Measurements from ENCODE around the gene KCNC1. TPM values are rescaled to one million over a fixed set of nuclear protein-coding genes. Genes with fewer than 3 reads are reported as not detected.

KCNC1 gene
- total RNA-seq, 4 donors from 2014 or later: not detected

DNA sequence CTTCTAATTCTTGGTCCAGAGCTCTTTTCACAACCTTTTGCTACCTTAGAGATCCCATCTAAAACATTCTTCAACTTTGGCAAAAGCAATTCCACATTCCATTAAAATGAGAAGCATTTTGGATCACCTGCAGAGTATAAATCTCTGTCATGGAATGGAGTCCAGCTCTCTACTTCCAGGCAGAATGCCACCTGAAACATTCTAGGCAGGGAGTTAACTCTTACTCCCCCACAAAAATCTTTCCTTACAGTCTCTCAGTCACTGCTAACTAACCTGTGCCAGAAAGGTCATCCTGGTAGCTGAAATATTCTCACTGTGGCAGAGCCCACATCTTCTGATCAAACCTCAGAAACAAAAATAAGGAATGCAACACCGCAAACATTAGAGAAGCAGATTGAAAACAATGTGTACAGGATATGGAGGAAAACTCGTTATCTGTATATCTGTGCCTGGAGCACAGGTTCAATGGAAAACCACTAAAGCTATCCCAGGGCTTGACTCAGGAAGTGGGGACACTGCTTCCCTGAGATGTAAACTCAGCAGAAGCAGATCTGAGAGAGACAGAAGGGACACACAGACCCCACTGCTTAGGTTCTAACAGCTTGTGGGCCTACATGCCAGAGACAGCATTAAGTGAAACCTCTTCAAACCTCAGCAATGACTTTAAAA is 78.9 kb downstream of the KCNC1 start:
- Histone ChIP-seq H3K4me1 (peaks cover 45% of the 10 kb centered on the region), H3K4me3 (no peak overlapping the region), H3K36me3 (no peaks in the 10 kb centered on the region), H3K9me3 (no peaks in the 10 kb centered on the region), H3K27me3 (no peaks in the 10 kb centered on the region), H3K27ac (no peak overlapping the region)
- no peak for TF ChIP-seq EP300 (IDR thresholded peaks at IDR 0.05)
- TF ChIP-seq POLR2A (IDR thresholded peaks at IDR 0.05): no peak
- no peak for TF ChIP-seq POLR2AphosphoS5 (IDR thresholded peaks at IDR 0.05)
- TF ChIP-seq, protein P1, sequence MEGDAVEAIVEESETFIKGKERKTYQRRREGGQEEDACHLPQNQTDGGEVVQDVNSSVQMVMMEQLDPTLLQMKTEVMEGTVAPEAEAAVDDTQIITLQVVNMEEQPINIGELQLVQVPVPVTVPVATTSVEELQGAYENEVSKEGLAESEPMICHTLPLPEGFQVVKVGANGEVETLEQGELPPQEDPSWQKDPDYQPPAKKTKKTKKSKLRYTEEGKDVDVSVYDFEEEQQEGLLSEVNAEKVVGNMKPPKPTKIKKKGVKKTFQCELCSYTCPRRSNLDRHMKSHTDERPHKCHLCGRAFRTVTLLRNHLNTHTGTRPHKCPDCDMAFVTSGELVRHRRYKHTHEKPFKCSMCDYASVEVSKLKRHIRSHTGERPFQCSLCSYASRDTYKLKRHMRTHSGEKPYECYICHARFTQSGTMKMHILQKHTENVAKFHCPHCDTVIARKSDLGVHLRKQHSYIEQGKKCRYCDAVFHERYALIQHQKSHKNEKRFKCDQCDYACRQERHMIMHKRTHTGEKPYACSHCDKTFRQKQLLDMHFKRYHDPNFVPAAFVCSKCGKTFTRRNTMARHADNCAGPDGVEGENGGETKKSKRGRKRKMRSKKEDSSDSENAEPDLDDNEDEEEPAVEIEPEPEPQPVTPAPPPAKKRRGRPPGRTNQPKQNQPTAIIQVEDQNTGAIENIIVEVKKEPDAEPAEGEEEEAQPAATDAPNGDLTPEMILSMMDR (IDR thresholded peaks at IDR 0.05): no peak
- no peak for DNase-seq (ENCODE audit: low spot score in 2 of 2)
- WGBS: 45% methylated on average over 2 of the region's 2 CpGs

DNA sequence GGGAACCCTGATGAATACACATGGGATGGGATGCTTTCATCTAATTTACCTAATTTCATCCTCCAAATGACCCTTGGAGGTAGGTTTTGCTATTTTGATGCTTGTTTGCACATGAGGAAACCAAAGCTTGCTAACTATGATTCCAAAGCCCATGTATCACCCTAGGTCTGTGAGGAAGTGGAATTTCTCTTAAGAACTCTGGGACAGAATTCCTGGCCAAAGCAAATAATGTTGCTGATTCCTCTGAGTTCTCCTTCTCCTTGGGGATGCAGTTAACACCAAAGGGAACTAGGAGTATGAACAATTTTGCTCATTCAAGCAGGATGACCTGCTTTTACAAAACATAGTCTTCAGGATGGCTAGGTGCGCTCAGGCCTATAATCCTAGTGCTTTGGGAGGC is 80.0 kb downstream of the KCNC1 start:
- TF ChIP-seq, protein P1 (IDR thresholded peaks at IDR 0.05): no peak
- no peak for TF ChIP-seq EP300 (IDR thresholded peaks at IDR 0.05)
- TF ChIP-seq POLR2A (IDR thresholded peaks at IDR 0.05): no peak
- TF ChIP-seq POLR2AphosphoS5 (IDR thresholded peaks at IDR 0.05): no peak
- 100% methylated on average over 1 of the region's 1 CpG for whole genome bisulfite sequencing
- no peak for DNase-seq (ENCODE audit: low spot score in 2 of 2)
- Histone ChIP-seq H3K4me1 (peaks cover 45% of the 10 kb centered on the region), H3K4me3 (no peak overlapping the region), H3K27me3 (no peaks in the 10 kb centered on the region), H3K36me3 (no peaks in the 10 kb centered on the region), H3K9me3 (no peaks in the 10 kb centered on the region), H3K27ac (no peak overlapping the region)

DNA sequence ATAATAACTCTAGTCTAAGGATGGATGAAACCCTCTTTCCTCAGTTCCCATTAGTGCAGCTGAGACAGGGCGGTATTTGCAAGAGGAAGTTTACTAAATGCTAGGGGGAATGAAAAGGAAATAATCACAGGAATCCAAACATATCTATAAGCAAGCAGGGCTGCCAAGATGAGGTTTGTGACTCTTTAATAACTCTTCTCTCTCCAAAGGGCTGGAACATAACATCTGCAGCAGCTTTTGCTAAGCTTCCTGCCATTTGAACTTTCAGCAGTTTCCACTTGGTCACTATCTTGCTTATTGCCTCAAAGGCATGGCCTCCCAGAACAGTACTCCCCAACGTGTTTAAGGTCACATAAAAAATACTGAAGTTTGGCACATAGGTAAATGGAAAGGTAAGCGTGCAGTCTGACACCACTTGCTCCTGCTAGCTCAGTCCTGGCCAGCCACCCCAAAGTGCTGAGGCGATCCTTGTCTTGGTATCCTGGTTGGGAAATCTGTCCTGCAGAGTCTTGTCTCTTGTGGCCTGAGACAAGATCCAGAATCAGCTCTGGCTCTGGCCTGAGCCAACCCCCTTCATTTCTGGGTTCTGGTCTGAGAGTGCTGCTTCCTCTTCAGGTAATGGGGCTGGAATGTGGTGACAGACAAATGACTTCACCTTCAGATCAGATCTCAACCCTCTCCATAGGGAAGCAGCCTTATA is 81.8 kb downstream of the KCNC1 start:
- WGBS: 47% methylated on average over 4 of the region's 4 CpGs
- no peaks in the 10 kb centered on the region for H3K36me3 ChIP-seq
- no peak overlapping the region for H3K27ac ChIP-seq
- DNase-seq (ENCODE audit: low spot score in 2 of 2): no peak
- no peak for TF ChIP-seq POLR2AphosphoS5 (IDR thresholded peaks at IDR 0.05)
- H3K4me1 ChIP-seq: peaks cover 36% of the 10 kb centered on the region
- no peaks in the 10 kb centered on the region for H3K9me3 ChIP-seq
- no peak overlapping the region for H3K4me3 ChIP-seq
- H3K27me3 ChIP-seq: no peaks in the 10 kb centered on the region

DNA sequence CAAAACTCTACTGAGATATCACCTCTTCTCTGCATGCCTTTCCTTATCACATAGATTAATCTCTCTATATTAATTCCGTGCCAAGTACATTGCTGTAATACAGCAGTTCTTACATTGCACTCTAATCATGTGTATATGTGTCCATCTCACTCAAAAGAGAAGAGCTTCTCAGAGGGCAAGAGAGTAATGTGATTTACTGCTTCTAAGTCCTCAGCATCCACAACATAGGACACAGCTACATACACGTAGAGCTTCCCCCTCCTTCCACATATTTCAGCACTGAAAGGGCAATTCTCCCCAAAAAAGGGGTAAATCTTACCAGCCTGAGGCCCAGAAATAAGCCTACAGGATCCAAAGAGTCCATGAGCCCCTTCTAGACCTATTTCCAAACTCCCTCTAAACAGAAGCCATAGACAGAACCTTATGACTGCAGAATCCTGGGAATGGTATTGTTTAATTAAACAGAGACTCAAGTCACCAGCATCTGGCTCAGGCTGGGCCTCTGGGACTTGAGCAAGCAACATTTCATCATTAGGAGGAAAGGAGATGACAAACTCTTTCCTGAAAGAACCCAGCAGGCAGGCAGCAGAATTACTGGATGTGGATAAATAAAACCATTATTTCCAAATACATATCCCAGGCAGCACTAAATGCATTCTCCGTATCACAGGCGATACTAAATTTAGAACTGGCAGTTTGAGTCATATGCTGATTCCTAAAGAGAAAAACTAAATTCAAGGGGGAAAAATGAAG is 87.2 kb downstream of the KCNC1 start:
- no peaks in the 10 kb centered on the region for H3K36me3 ChIP-seq
- H3K27me3 ChIP-seq: no peaks in the 10 kb centered on the region
- H3K4me3 ChIP-seq: no peak overlapping the region
- peaks cover 8% of the 10 kb centered on the region for H3K4me1 ChIP-seq
- TF ChIP-seq, protein P1 (IDR thresholded peaks at IDR 0.05): no peak
- TF ChIP-seq EP300 (IDR thresholded peaks at IDR 0.05): no peak
- TF ChIP-seq POLR2A (IDR thresholded peaks at IDR 0.05): no peak
- TF ChIP-seq POLR2AphosphoS5 (IDR thresholded peaks at IDR 0.05): no peak
- no peak for DNase-seq (ENCODE audit: low spot score in 2 of 2)
- H3K27ac ChIP-seq: no peak overlapping the region
- WGBS: 53% methylated on average over 4 of the region's 4 CpGs
- no peaks in the 10 kb centered on the region for H3K9me3 ChIP-seq

DNA sequence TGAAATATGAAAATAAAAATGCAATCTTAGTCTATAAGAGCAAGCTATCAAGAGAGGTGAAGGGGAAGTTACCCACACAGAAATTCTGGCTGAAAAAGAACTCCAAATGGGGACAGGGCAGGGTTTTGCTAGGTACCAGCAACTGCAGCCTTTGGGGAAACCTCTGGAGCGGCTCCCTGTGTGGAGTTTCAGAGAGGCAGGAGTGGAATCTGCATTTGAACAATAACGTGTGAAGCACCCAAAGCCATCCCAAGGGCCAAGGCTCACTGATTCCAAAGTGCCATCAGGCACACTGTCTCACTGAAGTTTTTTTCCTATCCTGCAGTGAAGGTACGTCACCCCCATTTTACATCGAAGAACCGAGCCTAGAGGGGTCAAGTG is 87.8 kb downstream of the KCNC1 start:
- H3K9me3 ChIP-seq: no peaks in the 10 kb centered on the region
- peaks cover 8% of the 10 kb centered on the region for H3K4me1 ChIP-seq
- H3K4me3 ChIP-seq: no peak overlapping the region
- 75% methylated on average over 5 of the region's 5 CpGs for WGBS
- H3K36me3 ChIP-seq: no peaks in the 10 kb centered on the region
- no peak for DNase-seq (ENCODE audit: low spot score in 2 of 2)
- TF ChIP-seq EP300 (IDR thresholded peaks at IDR 0.05) (no peak), POLR2AphosphoS5 (IDR thresholded peaks at IDR 0.05) (no peak), POLR2A (IDR thresholded peaks at IDR 0.05) (no peak)
- TF ChIP-seq, protein P1 (IDR thresholded peaks at IDR 0.05): no peak
- no peaks in the 10 kb centered on the region for H3K27me3 ChIP-seq
- no peak overlapping the region for H3K27ac ChIP-seq
